HEK293 (cell line): Measurements from ENCODE around the gene BEND7.

Experiments
- CTCF ChIA-PET: fragments of 350-600 bp; formaldehyde crosslinking; extraction: SDS; loops from one replicate; lab custom pipeline; 2021; ENCODE audit warnings: antibody characterized with exemption; lab: Yijun Ruan, JAX
- POLR2A ChIA-PET: fragments of 300-600 bp; formaldehyde crosslinking; extraction: SDS; loops from one replicate; lab custom pipeline; 2020; ENCODE audit warnings: antibody characterized with exemption, inconsistent platforms; lab: Yijun Ruan, JAX
- H3K27ac ChIP-seq: fragments of 200-500 bp; sonication (Bioruptor generic); 2 replicates; pipeline ENCODE4 v1.5.1; 2014; ENCODE audit warnings: low read depth, low read length, control low read depth, inconsistent platforms; ENCODE audit errors: extremely low read depth
- H3K36me3 ChIP-seq, 2 experiments: fragments of 200-500 bp in 1 of 2; sonication (Bioruptor generic) in 1 of 2; 1 replicate in 1 of 2; 2 replicates in 1 of 2; pipeline ENCODE4 v1.5.1; 2014 to 2017; ENCODE audit warnings: inconsistent platforms in 2 of 2, low read length in 2 of 2; ENCODE audit not compliant: control insufficient read depth in 2 of 2, insufficient read depth in 1 of 2
- H3K4me1 ChIP-seq: fragments of 200-500 bp; sonication (Bioruptor generic); 2 replicates; pipeline ENCODE4 v1.5.1; 2014; ENCODE audit warnings: mild to moderate bottlenecking, low read length, inconsistent platforms; ENCODE audit not compliant: control insufficient read depth, insufficient read depth
- H3K4me3 ChIP-seq: 2 replicates; pipeline ENCODE4 v1.5.1; 2011; ENCODE audit warnings: low read depth, mild to moderate bottlenecking, control low read depth, low read length, moderate library complexity
- H3K9me3 ChIP-seq: fragments of 200-500 bp; sonication (Bioruptor generic); 2 replicates; pipeline ENCODE4 v1.5.1; 2014; ENCODE audit warnings: low read depth, low read length, inconsistent platforms; ENCODE audit not compliant: control insufficient read depth, insufficient read depth
- BCL11B ChIP-seq: fragments of 450-650 bp; formaldehyde crosslinking; IDR thresholded peaks from 2 replicates; pipeline ENCODE4 v1.5.1; 2016; ENCODE audit warnings: low read depth, missing biosample characterization, missing genetic modification characterization
- KLF1 ChIP-seq: fragments of 450-650 bp; formaldehyde crosslinking; IDR thresholded peaks from 2 replicates; pipeline ENCODE4 v1.5.1; 2016; ENCODE audit warnings: missing biosample characterization, missing genetic modification characterization
- KLF9 ChIP-seq: fragments of 450-650 bp; formaldehyde crosslinking; IDR thresholded peaks from 2 replicates; pipeline ENCODE4 v1.5.1; 2016; ENCODE audit warnings: missing biosample characterization, missing genetic modification characterization, low read depth
- MYNN ChIP-seq: fragments of 450-650 bp; formaldehyde crosslinking; IDR thresholded peaks from 2 replicates; pipeline ENCODE4 v1.5.1; 2016; ENCODE audit warnings: missing biosample characterization, missing genetic modification characterization, borderline replicate concordance
- OVOL3 ChIP-seq: fragments of 450-650 bp; formaldehyde crosslinking; IDR thresholded peaks from 2 replicates; pipeline ENCODE4 v1.5.1; 2016; ENCODE audit warnings: missing biosample characterization, missing genetic modification characterization
- SETDB1 ChIP-seq: IDR thresholded peaks from one replicate; pipeline ENCODE4 v1.6.1; 2017; ENCODE audit warnings: mild to moderate bottlenecking, low read length, moderate library complexity, mixed read lengths; ENCODE audit not compliant: insufficient read length
- SP3 ChIP-seq: fragments of 450-650 bp; formaldehyde crosslinking; IDR thresholded peaks from 2 replicates; pipeline ENCODE4 v1.5.1; 2016; ENCODE audit warnings: missing biosample characterization, missing genetic modification characterization
- YY1 ChIP-seq: fragments of 450-650 bp; formaldehyde crosslinking; IDR thresholded peaks from 2 replicates; pipeline ENCODE4 v1.5.1; 2018; ENCODE audit warnings: missing biosample characterization, missing genetic modification characterization
- ZBTB48 ChIP-seq: fragments of 450-650 bp; formaldehyde crosslinking; IDR thresholded peaks from 2 replicates; pipeline ENCODE4 v1.5.1; 2016; ENCODE audit warnings: missing biosample characterization, missing genetic modification characterization
- ZBTB49 ChIP-seq: fragments of 450-650 bp; formaldehyde crosslinking; IDR thresholded peaks from 2 replicates; pipeline ENCODE4 v1.5.1; 2016; ENCODE audit warnings: missing biosample characterization, missing genetic modification characterization, low read depth
- ZBTB7A ChIP-seq: fragments of 450-650 bp; formaldehyde crosslinking; IDR thresholded peaks from 2 replicates; pipeline ENCODE4 v1.5.1; 2016; ENCODE audit warnings: low read depth, missing biosample characterization, missing genetic modification characterization
- ZFP3 ChIP-seq: fragments of 450-650 bp; formaldehyde crosslinking; IDR thresholded peaks from 2 replicates; pipeline ENCODE4 v1.5.1; 2016; ENCODE audit warnings: low read depth, missing biosample characterization, missing genetic modification characterization
- ZFP69B ChIP-seq: fragments of 450-650 bp; formaldehyde crosslinking; IDR thresholded peaks from 2 replicates; pipeline ENCODE4 v1.5.1; 2016; ENCODE audit warnings: missing biosample characterization, missing genetic modification characterization
- ZNF169 ChIP-seq: fragments of 450-650 bp; formaldehyde crosslinking; IDR thresholded peaks from 2 replicates; pipeline ENCODE4 v1.5.1; 2016; ENCODE audit warnings: missing biosample characterization, missing genetic modification characterization
- ZNF214 ChIP-seq: fragments of 450-650 bp; formaldehyde crosslinking; IDR thresholded peaks from 2 replicates; pipeline ENCODE4 v1.5.1; 2017; ENCODE audit warnings: missing biosample characterization, mild to moderate bottlenecking, missing genetic modification characterization, borderline replicate concordance
- ZNF223 ChIP-seq: fragments of 450-650 bp; formaldehyde crosslinking; IDR thresholded peaks from 2 replicates; pipeline ENCODE4 v1.5.1; 2016; ENCODE audit warnings: missing biosample characterization, missing genetic modification characterization
- ZNF24 ChIP-seq: fragments of 450-650 bp; formaldehyde crosslinking; IDR thresholded peaks from 2 replicates; pipeline ENCODE4 v1.5.1; 2016; ENCODE audit warnings: missing biosample characterization, missing genetic modification characterization
- ZNF248 ChIP-seq: fragments of 450-650 bp; formaldehyde crosslinking; IDR thresholded peaks from 2 replicates; pipeline ENCODE4 v1.5.1; 2017; ENCODE audit warnings: missing biosample characterization, missing genetic modification characterization
- ZNF280D ChIP-seq: fragments of 450-650 bp; formaldehyde crosslinking; IDR thresholded peaks from 2 replicates; pipeline ENCODE4 v1.5.1; 2016; ENCODE audit warnings: missing biosample characterization, missing genetic modification characterization
- ZNF324 ChIP-seq: fragments of 450-650 bp; formaldehyde crosslinking; IDR thresholded peaks from 2 replicates; pipeline ENCODE4 v1.5.1; 2016; ENCODE audit warnings: missing biosample characterization, missing genetic modification characterization
- ZNF335 ChIP-seq: fragments of 450-650 bp; formaldehyde crosslinking; conservative IDR thresholded peaks from 2 replicates; pipeline ENCODE4 v1.5.1; 2016; ENCODE audit warnings: missing biosample characterization, missing genetic modification characterization
- ZNF394 ChIP-seq: fragments of 450-650 bp; formaldehyde crosslinking; IDR thresholded peaks from 2 replicates; pipeline ENCODE4 v1.5.1; 2016; ENCODE audit warnings: missing biosample characterization, missing genetic modification characterization, mild to moderate bottlenecking, moderate library complexity, borderline replicate concordance
- ZNF514 ChIP-seq: fragments of 450-650 bp; formaldehyde crosslinking; IDR thresholded peaks from 2 replicates; pipeline ENCODE4 v1.5.1; 2016; ENCODE audit warnings: missing biosample characterization, missing genetic modification characterization
- ZNF548 ChIP-seq: fragments of 450-650 bp; formaldehyde crosslinking; IDR thresholded peaks from 2 replicates; pipeline ENCODE4 v1.5.1; 2016; ENCODE audit warnings: missing biosample characterization, missing genetic modification characterization
- ZNF600 ChIP-seq: fragments of 450-650 bp; formaldehyde crosslinking; IDR thresholded peaks from 2 replicates; pipeline ENCODE4 v1.5.1; 2016; ENCODE audit warnings: missing biosample characterization, missing genetic modification characterization
- ZNF621 ChIP-seq: fragments of 450-650 bp; formaldehyde crosslinking; IDR thresholded peaks from 2 replicates; pipeline ENCODE4 v1.5.1; 2017; ENCODE audit warnings: missing biosample characterization, missing genetic modification characterization
- ZNF623 ChIP-seq: fragments of 450-650 bp; formaldehyde crosslinking; IDR thresholded peaks from 2 replicates; pipeline ENCODE4 v1.5.1; 2016; ENCODE audit warnings: missing biosample characterization, missing genetic modification characterization
- ZNF692 ChIP-seq: fragments of 450-650 bp; formaldehyde crosslinking; IDR thresholded peaks from 2 replicates; pipeline ENCODE4 v1.5.1; 2016; ENCODE audit warnings: missing biosample characterization, missing genetic modification characterization
- ZNF747 ChIP-seq: fragments of 450-650 bp; formaldehyde crosslinking; IDR thresholded peaks from 2 replicates; pipeline ENCODE4 v1.5.1; 2016; ENCODE audit warnings: missing biosample characterization, missing genetic modification characterization
- ZNF768 ChIP-seq: fragments of 450-650 bp; formaldehyde crosslinking; IDR thresholded peaks from 2 replicates; pipeline ENCODE4 v1.5.1; 2018; ENCODE audit warnings: missing biosample characterization, mild to moderate bottlenecking, missing genetic modification characterization
- ZNF843 ChIP-seq: fragments of 450-650 bp; formaldehyde crosslinking; IDR thresholded peaks from 2 replicates; pipeline ENCODE4 v1.5.1; 2016; ENCODE audit warnings: missing biosample characterization, missing genetic modification characterization

The BEND7 gene

GRCh38 chr10:13483073-13483472, 45.7 kb downstream of the BEND7 start:
- Histone ChIP-seq H3K4me1 (no peaks in the 10 kb centered on the region), H3K36me3 (peaks cover 7 to 43% of the 10 kb centered on the region in 2 experiments; a peak in 2 of 3 replicates), H3K27ac (no peak overlapping the region), H3K9me3 (no peaks in the 10 kb centered on the region), H3K4me3 (no peak overlapping the region)
- CTCF ChIA-PET, result interaction anchor here (0.6 to 3.4 kb wide), 2 partner anchors 42 to 717 kb away, joined by 3 to 12 read pairs; no protein-coding TSS in a partner anchor
- no peak for TF ChIP-seq KLF9 (tag by site-specific recombination)
- no peak for TF ChIP-seq ZNF335
- no peak for TF ChIP-seq ZNF548 (tag by site-specific recombination)
- no peak for TF ChIP-seq ZBTB7A (tag by site-specific recombination)
- TF ChIP-seq ZNF692, result no peak
- no peak for TF ChIP-seq ZNF223 (tag by site-specific recombination)
- TF ChIP-seq ZNF169 (tag by site-specific recombination), result no peak
- TF ChIP-seq ZFP69B (tag by site-specific recombination), result no peak
- no peak for TF ChIP-seq ZNF621
- TF ChIP-seq ZBTB48 (tag by site-specific recombination), result no peak
- no peak for TF ChIP-seq BCL11B (tag by site-specific recombination)
- no peak for TF ChIP-seq ZNF24 (tag by site-specific recombination)
- TF ChIP-seq ZNF747 (tag by site-specific recombination), result no peak
- TF ChIP-seq YY1 (tag by site-specific recombination), result no peak
- TF ChIP-seq SP3 (tag by site-specific recombination), result no peak
- POLR2A ChIA-PET, result no interaction called here

- ChIA-PET CTCF (interaction anchor here (0.6 to 3.4 kb wide), 4 partner anchors 41 to 204 kb away, joined by 4 to 12 read pairs (median 6); no protein-coding TSS in a partner anchor), POLR2A (no interaction called here)
- Histone ChIP-seq H3K36me3 (peaks cover 0 to 42% of the 10 kb centered on the region in 2 experiments; a peak in 2 of 3 replicates), H3K4me3 (no peak overlapping the region), H3K9me3 (no peaks in the 10 kb centered on the region), H3K4me1 (no peaks in the 10 kb centered on the region), H3K27ac (no peak overlapping the region)
- TF ChIP-seq ZNF843 (tag by site-specific recombination) (no peak), SETDB1 (no peak), ZNF394 (tag by site-specific recombination) (no peak), KLF1 (no peak), ZNF768 (tag by site-specific recombination) (no peak), ZNF623 (tag by site-specific recombination) (no peak), ZBTB49 (tag by site-specific recombination) (no peak), ZNF214 (tag by site-specific recombination) (no peak), ZFP3 (tag by site-specific recombination) (no peak), ZNF324 (tag by site-specific recombination) (no peak), MYNN (tag by site-specific recombination) (no peak), ZNF514 (tag by site-specific recombination) (no peak), ZNF248 (tag by site-specific recombination) (no peak), OVOL3 (no peak), ZNF280D (no peak), ZNF600 (no peak)
These were observed 47.1 kb downstream of the BEND7 start for GRCh38 chr10:13481690-13482089.
